HG03460 (cell line): ENCODE results near the gene EPN3.

ENCODE experiments used
- ATAC-seq: cut with Tn5 transposase; IDR thresholded peaks from one replicate; pipeline ENCODE4 v1.9.1; 2021; ENCODE audit not compliant: unreplicated experiment

The EPN3 gene

GRCh38 chr17:50533720-50534148 is 1.2 kb downstream of the EPN3 start:
- ATAC-seq, result no peak

DNA sequence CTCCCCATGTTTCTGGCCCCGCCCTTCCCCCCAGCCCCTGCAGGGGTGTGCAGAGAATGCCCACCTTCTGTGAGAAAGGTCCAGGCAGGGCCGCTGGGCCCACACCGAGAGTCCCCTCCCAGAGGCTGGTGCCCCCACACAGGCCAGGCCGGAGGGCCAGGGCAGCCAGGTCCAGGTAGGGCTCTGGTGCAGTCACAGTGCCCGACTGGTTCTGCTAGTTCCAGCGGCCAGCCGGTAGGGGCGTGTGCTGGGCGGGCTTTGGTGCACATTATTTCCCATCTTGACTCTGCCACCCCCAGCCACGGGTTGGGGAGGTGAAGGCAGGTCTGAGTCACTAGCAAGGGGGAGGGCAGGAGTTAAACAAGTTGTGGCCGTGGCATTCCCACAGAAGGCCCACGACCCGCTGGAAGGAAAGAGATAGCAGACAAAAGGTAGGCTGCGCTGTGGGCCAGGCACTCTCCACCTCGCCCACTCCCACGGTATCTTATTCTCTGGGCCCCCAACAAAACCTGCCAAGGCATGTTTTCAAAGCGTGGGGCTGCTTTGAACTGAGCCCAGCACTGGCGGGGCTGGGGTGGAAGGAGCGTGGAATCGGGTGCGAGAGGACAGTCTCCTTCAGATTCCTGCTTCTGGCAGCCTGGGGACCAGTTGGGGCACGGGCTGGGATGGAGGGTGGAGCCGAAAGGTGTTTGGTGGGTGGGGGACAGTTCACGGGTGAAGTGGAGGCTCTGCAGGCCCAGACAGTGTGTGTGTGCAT is 1.9 kb downstream of the EPN3 start:
- ATAC-seq, result no peak

- no peak for ATAC-seq
Observed at GRCh38 chr17:50534979-50535326, 2.4 kb downstream of the EPN3 start.

- no peak for ATAC-seq
Observed at GRCh38 chr17:50535407-50535806, 2.9 kb downstream of the EPN3 start.

DNA sequence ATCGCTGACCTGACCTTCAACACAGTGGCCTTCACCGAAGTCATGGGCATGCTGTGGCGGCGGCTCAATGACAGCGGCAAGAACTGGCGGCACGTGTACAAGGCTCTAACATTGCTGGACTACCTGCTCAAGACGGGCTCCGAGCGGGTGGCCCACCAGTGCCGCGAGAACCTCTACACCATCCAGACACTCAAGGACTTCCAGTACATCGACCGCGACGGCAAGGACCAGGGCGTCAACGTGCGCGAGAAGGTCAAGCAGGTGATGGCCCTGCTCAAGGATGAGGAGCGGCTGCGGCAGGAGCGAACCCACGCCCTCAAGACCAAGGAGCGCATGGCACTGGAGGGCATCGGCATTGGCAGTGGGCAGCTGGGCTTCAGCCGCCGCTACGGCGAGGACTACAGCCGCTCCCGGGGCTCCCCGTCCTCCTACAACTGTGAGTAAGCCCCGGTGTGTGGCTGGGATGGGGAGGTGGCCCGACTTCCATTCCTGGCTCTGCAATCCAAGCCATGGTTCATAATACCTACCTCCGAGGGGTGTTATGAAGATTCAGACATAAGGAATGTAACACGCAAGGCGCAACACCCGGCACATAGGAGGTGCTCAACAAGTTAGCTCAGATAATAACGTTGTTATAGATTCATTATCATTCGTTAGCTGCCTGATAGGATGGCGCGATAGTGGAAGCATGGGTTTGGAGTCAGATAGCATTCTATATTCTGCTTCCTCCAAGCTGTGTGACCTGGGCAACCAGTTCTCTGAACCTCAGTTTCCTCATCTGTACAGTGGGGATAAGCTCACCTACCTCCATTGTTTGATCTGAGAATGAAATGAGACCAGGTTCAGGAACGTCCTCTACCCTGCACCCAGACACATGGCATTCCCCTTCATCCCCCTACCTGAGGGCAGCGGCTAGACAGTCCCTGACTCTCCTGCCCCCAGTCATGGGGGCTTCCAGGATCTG is 4.4 kb downstream of the EPN3 start:
- no peak for ATAC-seq

GRCh38 chr17:50537721-50538548 is 5.4 kb downstream of the EPN3 start:
- no peak for ATAC-seq

- no peak for ATAC-seq
Observed at GRCh38 chr17:50538549-50539410, 6.2 kb downstream of the EPN3 start.

DNA sequence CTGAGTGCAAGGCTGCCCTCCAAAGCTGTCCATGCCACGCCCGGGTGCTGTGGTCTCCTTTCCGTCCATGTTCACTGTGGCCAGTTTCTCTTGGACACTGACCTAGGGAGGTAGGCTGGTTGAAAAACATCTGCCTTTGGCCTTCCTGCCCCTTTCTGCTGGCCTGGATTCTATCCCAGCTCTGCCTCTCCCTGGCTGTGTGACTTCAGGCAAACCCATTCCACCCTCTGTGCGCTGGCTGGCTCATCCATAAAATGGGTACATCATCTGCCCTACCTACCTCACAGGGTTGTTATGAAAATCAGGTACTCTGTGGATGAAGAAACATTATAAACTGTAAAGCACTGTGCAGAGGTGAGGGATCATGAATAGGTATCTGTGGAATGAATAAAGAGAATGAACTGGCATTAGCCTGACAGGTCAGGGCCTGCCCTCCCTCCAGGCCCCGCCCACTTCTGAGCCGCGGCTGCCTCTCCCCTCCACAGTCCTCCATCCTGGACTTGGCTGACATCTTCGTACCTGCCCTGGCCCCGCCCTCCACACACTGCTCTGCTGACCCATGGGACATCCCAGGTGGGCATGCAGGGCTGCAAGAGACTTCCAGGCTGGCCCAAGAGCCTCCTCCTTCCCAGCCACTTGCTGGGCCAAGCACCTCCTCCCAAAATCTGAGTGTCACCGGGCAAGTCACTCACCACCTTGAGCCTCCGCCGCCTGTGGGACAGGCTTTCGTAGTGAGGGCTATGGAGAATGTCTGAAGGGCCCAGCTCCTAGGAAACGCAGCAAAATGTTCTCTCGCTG is 7.4 kb downstream of the EPN3 start:
- ATAC-seq, result no peak

DNA sequence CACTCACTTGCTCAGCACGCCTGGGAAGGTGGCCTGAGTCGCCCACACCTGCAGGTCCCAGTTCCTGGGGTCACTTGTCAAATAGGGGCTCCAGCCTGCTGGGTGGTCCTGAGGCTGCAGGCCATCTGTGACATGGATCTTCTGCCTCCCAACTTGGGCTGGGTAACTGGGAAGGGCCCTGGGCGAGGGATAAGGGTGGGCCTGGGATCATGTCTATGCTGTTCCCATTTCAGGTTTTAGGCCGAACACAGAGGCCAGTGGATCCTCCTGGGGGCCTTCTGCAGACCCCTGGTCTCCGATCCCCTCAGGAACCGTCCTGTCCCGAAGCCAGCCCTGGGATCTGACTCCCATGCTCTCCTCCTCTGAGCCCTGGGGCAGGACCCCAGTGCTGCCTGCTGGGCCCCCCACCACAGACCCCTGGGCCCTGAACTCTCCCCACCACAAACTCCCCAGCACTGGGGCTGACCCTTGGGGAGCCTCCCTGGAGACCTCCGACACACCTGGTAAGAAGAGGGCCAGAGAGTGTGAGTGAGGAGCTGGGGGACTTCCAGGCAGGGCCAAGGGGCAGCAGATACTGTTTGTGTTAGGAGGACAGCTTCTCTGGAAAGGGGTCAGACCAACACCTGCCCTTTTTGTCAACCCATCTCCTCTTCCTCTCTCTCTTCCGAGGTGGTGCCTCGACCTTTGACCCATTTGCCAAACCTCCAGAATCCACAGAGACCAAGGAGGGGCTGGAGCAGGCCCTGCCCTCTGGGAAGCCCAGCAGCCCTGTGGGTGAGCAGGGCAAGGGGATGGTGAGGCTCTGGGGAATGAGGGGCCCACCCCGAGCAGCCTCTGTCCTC is 8.2 kb downstream of the EPN3 start:
- no peak for ATAC-seq

DNA sequence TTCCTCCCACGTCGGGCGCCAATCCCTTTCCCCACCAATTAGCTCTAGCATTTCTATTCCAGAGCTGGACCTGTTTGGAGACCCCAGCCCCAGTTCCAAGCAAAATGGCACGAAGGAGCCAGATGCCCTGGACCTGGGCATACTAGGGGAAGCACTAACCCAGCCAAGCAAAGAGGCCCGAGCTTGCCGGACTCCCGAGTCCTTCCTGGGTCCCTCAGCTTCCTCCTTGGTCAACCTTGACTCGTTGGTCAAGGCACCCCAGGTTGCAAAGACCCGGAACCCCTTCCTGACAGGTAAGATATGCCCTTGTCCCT is 8.8 kb downstream of the EPN3 start:
- no peak for ATAC-seq

GRCh38 chr17:50541716-50542688 is 9.5 kb downstream of the EPN3 start:
- peak; percentile 73 for ATAC-seq

GRCh38 chr17:50542795-50543774 is 10.6 kb downstream of the EPN3 start:
- no peak for ATAC-seq

GRCh38 chr17:50544516-50544915 is 12.0 kb downstream of the EPN3 start:
- ATAC-seq, result no peak

DNA sequence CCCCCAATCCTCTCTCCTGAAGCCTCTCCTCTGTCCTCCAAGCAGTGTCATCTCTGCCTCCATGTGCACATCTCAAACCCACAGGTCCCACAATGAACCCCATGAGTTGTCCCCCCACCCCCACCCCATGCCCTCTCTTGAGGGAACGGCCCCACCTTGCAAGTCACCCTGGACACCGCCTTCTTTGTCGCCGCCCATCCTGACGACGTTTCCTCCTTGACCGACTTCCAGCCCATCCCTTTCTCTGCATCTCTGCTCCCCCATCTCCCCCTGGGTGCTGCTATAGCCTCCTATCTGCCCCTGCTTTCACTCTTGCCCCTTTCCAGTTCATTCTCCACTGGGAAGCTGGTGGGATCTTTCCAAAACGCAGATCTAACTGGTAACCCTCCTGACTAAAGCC is 12.8 kb downstream of the EPN3 start:
- ATAC-seq, result no peak

DNA sequence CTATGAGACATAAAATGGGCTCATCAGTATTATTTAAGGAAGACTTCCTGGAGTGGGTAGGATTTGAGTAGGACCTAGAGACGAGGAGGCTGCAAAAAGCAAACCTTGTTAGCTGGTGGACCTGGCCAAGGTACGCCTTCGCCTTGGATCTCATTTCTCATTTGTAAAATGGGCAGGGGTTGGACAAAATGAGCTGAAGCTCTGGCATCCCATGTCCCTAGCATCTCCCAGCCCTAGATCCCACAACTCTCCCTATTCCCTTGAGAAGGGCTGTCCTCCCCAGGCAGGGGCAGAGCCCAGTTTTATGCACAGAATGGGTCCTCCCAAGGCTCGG is 14.1 kb downstream of the EPN3 start:
- no peak for ATAC-seq

GRCh38 chr17:50547035-50547735 is 14.7 kb downstream of the EPN3 start, which contains the start of gene SPATA20:
SPATA20 (plus strand) TSS chr17:50547174; CDS start chr17:50547209, 35 bp downstream.
- ATAC-seq, result peak; percentile 66
